ENCODE results near the gene SUN2.

GRCh38 chr22:38777087-38777671 is 21.4 kb upstream of the SUN2 start:
- TF ChIP-seq CTCF (conservative IDR thresholded peaks at IDR 0.05) (no peak), ZFX (IDR thresholded peaks at IDR 0.05) (no peak)

Data from C4-2B (cell line).